Brain microvascular endothelial cell (primary cell): ENCODE results near the gene SPECC1.
"Not testable (repeated sequence)": the region's sequence is repeated elsewhere in the genome, so short reads cannot be mapped to it uniquely, and the experiment has no call there.

ENCODE experiments used
- DNase-seq: peaks from one replicate; pipeline ENCODE4 v3.0.0-alpha.2; 2020
- H3K27ac ChIP-seq: fragments of 250-450 bp; sonication (Bioruptor Pico); 2 replicates; pipeline ENCODE4 v1.5.1; 2020; ENCODE audit warnings: mild to moderate bottlenecking, moderate library complexity
- H3K27me3 ChIP-seq: fragments of 250-450 bp; sonication (Bioruptor Pico); replicated peaks from 2 replicates; pipeline ENCODE4 v1.5.1; 2020; ENCODE audit warnings: mild to moderate bottlenecking
- H3K36me3 ChIP-seq: fragments of 250-450 bp; sonication (Bioruptor Pico); replicated peaks from 2 replicates; pipeline ENCODE4 v1.5.1; 2020; ENCODE audit warnings: mild to moderate bottlenecking
- H3K4me3 ChIP-seq: 2 replicates; pipeline ENCODE4 v1.5.1; 2011; ENCODE audit warnings: low read depth, mild to moderate bottlenecking, control low read depth, low read length, moderate library complexity
- CTCF ChIP-seq: IDR thresholded peaks from 2 replicates; pipeline ENCODE4 v1.5.1; 2011; ENCODE audit warnings: low read depth, mild to moderate bottlenecking, moderate library complexity, low read length, control low read depth, inconsistent platforms; ENCODE audit errors: missing control alignments
- in situ Hi-C: cut with HindIII; loops from 2 replicates; pipeline ENCODE4 v1.10.0; 2017; ENCODE audit warnings: low sequenced_read_pairs, low pct_ligation_motif_present

Gene SPECC1

GRCh38 chr17:20009302-20010098 lies at the start of gene SPECC1:
TSS of gene SPECC1 (plus strand) at chr17:20009359. CDS start at chr17:20096652, 87,293 bp downstream.
- in situ Hi-C loops, result no loop called here
- H3K27me3 ChIP-seq, result peaks cover 20% of the 10 kb centered on the region
- TF ChIP-seq CTCF, result peak; percentile 59
- H3K36me3 ChIP-seq, result no peaks in the 10 kb centered on the region
- DNase-seq, result peak; percentile 53
- H3K27ac ChIP-seq, result no peak within 1 kb of the TSS
- peak within 1 kb of the TSS; percentile 66 for H3K4me3 ChIP-seq

DNA sequence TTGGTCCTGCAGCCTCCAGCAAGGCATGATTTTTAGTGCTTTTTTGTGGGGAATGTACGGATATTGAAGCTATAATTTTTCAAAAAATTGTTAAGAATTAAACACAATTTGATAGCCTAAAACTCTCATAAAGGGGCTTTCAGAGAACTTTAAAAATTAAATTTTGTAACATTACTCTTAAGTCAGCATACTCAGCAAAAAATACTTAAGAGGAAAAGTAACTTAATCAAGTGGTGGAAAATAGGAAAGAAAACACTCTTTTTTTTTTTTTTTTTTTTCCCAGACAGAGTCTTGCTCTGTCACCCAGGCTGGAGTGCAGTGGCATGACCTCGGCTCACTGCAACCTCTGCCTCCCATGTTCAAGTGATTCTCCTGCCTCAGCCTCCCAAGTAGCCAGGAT lies 46.2 kb upstream of the SPECC1 start:
- H3K36me3 ChIP-seq, result not testable (repeated sequence)

GRCh38 chr17:19973156-19973555 lies 36.0 kb upstream of the SPECC1 start:
- Histone ChIP-seq H3K27me3 (no peaks in the 10 kb centered on the region), H3K27ac (no peak overlapping the region), H3K36me3 (peaks cover 2% of the 10 kb centered on the region), H3K4me3 (no peak overlapping the region)
- in situ Hi-C loops, result no loop called here
- no peak for TF ChIP-seq CTCF
- no peak for DNase-seq

More for the DNA sequence above, 46.2 kb upstream of the SPECC1 start:
- H3K27ac ChIP-seq, DNase-seq, in situ Hi-C loops, H3K4me3 ChIP-seq, H3K27me3 ChIP-seq: not testable (repeated sequence)

DNA sequence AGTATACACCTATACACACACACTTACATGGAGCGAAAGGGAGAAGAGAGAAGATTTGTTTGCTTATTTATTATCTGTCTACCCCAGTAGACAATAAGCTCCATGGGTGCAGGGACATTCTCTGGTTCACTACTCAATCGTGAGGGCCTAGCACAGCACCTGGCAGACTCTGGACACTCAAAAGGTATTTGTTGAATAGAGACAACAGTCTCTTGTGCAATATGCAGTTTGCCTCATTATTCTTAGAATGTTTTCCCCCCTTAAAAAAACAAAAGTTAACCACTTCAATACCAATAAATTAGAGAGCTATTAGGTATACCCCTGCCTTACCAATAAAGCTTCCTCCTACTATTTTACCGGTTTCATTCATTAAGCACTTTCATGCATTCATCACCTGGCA lies 33.6 kb upstream of the SPECC1 start:
- TF ChIP-seq CTCF, result no peak
- Histone ChIP-seq H3K4me3 (no peak overlapping the region), H3K36me3 (no peaks in the 10 kb centered on the region), H3K27ac (no peak overlapping the region), H3K27me3 (no peaks in the 10 kb centered on the region)
- in situ Hi-C loops, result no loop called here
- DNase-seq, result no peak

- no peaks in the 10 kb centered on the region for H3K36me3 ChIP-seq
- no peaks in the 10 kb centered on the region for H3K27me3 ChIP-seq
- peak; percentile 79 for DNase-seq
- peak within 1 kb of the TSS; percentile 89 for H3K4me3 ChIP-seq
- peak within 1 kb of the TSS; percentile 80 for H3K27ac ChIP-seq
- in situ Hi-C loops, result no loop called here
- TF ChIP-seq CTCF, result no peak
Observed at GRCh38 chr17:19977293-19978208, 31.6 kb upstream of the SPECC1 start, which contains the start of gene AKAP10. TSS of gene AKAP10 (minus strand) at chr17:19977828. CDS start at chr17:19977679, 149 bp downstream.
